T1000 (cell line): ENCODE results near the gene CYB561.
"Not testable (repeated sequence)": the region's sequence is repeated elsewhere in the genome, so short reads cannot be mapped to it uniquely, and the experiment has no call there.

Source experiments
- DNase-seq: peaks from one replicate; lab custom pipeline; 2025; ENCODE audit warnings: mixed read lengths; lab: John Stamatoyannopoulos, UW

The CYB561 gene

GRCh38 chr17:63478814-63479494 lies 32.8 kb upstream of the CYB561 start:
- peak; percentile 87 for DNase-seq

- no peak for DNase-seq
Observed at GRCh38 chr17:63477480-63478440, 31.7 kb upstream of the CYB561 start.

DNA sequence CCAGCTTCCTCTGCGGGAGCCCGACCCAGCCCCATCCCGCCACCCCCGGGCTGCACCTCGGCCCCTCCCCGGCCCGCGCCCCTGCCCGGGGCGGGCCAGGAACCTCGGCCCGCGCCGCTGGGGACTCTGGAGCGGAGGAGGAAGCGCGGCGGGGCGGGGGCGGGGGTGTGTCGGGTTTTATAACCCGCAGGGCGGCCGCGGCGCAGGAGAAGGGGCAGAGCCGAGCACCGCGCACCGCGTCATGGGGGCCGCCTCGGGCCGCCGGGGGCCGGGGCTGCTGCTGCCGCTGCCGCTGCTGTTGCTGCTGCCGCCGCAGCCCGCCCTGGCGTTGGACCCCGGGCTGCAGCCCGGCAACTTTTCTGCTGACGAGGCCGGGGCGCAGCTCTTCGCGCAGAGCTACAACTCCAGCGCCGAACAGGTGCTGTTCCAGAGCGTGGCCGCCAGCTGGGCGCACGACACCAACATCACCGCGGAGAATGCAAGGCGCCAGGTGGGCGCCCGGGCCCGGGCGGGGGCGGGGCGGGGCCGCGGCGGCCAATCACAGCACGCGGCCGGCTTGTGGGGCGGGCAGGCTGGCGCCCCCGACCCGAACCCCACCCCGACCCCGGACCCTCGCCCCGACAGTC lies 30.9 kb upstream of the CYB561 start, which contains the start of gene ACE:
Gene ACE, plus strand, starts transcription at position 208 of the 626 bp plus-strand sequence. Its CDS starts 34 bp downstream, at position 242.
- DNase-seq, result no peak

DNA sequence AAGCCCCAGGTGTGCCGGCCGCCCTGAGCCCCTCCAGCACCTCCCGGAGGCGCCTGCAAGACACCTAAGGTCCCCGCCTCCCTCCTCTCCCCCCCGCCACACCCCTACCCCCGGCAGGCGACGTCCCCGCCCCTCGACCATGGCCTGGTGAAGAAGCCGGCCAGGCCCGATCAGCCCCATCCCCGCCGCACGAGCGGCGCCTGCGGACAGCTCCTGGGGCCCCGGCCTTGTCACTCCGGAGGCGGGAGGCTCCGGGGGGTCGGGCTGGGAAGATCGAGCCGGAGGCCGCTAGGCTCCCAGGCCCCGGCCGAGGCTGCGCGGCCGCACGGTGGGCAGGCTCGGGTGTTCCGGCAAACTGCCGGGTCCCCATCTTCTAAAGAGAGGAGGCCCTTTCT lies 30.4 kb upstream of the CYB561 start:
- DNase-seq, result no peak

- DNase-seq, result no peak
Observed at GRCh38 chr17:63475491-63476412, 29.6 kb upstream of the CYB561 start.

- DNase-seq, result no peak
Observed at GRCh38 chr17:63474586-63475460, 28.7 kb upstream of the CYB561 start.

DNA sequence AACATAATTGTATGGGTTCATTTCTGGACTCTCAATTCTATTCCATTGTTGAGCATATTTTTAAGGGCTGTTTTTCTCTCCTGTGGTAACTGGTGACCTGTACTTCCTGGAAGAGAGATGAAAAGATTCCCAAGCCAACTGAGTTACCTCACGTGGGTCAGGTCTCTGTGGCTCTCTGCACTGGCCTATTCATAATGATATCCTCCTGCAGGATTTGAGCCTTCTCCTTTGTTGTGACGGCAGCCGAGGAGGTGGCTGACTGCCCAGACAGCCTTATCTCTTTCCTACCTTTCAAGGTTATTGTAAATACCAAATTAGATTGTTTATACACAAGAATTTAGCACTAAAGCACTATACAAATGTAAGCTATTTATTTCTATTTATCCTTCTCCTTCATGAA lies 28.1 kb upstream of the CYB561 start:
- DNase-seq, result no peak

DNA sequence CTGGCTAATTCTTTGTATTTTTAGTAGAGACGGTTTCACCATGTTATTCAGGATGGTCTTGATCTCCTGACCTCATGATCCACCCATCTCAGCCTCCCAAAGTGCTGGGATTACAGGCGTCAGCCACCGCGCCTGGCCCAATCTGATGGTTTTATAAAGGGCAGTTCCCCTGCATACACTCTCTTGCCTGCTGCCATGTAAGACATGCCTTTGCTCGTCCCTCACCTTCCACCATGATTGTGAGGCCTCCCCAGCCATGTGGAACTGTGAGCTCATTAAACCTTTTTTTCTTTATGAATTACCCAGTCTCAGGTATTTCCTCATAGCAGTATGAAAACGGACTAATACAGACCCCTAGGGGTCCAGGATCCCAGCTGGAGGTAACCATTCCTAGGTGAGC lies 22.0 kb upstream of the CYB561 start:
- DNase-seq, result not testable (repeated sequence)

GRCh38 chr17:63464691-63465236 lies 18.7 kb upstream of the CYB561 start:
- no peak for DNase-seq

- no peak for DNase-seq
Observed at GRCh38 chr17:63463771-63464170, 17.7 kb upstream of the CYB561 start.

DNA sequence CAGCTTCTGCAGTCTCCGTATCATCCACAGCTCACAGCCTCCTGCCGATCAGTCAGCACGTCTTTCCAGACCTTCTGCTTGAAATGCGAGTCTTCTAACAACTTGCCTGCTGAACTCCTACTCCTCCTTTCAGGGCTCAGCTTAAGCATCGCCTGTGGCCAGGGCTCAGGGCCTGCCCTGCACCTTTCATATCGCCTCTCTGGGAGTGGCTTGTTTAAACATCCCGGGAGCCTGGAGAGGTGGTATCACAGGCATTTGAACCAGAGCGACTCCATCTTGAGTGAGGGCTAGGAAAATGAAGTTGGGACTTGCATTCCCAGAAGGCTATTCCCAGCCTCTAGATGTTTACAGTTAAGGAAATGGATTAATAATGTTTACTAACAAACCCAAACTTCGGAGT lies 13.9 kb upstream of the CYB561 start:
- DNase-seq, result no peak

DNA sequence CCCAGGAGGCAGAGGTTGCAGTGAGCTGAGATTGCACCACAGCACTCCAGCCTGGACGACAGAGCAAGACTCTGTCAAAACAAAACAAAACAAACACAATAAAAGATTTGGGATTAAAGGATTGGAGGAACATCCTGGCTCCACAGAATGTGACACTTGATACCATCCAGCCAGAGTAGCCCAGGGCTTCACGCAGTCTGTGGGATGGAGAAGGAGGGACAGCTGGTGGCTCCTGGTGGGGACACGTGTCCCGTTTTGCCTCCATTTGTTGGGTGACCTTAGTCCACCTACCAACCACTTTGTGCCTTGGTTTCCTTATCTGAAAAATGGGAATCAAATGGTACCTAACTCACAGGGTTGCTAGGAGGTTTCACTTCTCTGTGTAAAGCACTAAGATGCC lies 12.4 kb upstream of the CYB561 start:
- no peak for DNase-seq

DNA sequence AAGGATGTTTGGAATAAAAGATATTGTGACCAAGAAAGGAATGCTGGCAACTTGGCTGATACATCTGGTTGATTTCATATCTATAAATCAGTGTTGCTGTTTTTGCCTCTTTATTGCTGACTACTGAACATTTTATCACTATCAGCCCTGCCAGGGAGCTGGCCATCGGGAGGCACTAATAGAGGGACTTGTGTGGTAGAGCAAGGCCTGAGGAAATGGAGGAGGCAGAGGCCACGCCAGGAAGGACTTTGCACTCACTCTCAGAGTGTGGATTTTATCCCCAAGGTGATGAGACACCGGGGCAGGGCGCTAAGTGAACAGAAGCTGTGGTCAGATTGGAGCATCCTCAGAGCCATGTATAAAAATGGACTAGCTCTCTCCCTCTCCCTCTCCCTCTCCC lies 9.3 kb upstream of the CYB561 start:
- DNase-seq, result no peak

- DNase-seq, result no peak
Observed at GRCh38 chr17:63454915-63455314, 8.8 kb upstream of the CYB561 start.

GRCh38 chr17:63454357-63454756 lies 8.3 kb upstream of the CYB561 start:
- not testable (repeated sequence) for DNase-seq

DNA sequence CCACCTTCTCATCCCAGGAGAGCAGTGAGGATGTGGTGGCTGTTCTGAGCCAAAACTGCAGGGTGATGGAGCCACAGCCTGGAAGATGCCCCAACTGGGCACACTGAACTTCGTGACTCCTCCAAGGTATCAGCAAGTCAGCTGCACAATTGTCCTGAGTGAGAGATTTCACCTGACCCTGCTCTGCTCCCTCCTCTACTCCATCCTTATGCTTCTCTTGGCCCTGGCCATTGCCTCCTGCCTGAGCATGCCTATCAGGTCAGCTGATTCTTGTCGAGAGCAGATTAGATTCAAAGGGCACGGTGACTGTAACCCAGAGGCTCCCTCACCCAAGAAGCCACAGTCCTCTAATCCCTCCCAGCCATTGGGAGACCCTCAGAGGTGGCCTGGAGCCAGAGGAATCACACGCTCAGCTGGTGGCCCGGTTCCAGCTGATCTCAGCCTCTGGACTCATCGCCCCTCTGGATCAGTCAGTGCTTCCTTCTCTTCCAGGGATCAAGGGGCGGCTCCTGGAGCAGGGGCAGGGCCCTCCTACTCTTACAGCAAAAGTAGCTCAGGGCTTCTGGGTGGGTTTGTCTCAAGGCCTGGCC lies 7.0 kb upstream of the CYB561 start:
- DNase-seq, result no peak

GRCh38 chr17:63452046-63452961 lies 6.2 kb upstream of the CYB561 start:
- DNase-seq, result no peak

GRCh38 chr17:63451150-63451549 lies 5.0 kb upstream of the CYB561 start:
- DNase-seq, result no peak

DNA sequence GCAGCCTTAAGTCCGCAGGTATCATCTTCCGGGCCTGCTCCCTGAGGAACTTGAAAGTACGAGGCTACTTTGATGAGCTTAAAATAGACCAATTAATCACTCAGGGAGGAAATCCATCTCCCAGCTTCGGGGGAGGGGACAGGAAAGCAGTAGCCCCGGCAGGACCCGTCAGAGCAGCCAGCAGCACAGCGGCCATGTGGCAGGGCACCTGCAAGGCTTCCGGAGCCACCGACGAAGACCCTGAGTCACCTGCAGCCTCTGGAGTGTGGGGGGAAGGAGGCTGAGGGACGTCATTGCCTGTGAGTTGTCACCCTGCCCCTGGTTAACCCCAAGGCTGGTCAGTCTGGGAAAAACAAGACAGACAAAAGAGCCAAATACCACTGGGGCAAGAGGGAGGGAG lies 4.4 kb upstream of the CYB561 start:
- no peak for DNase-seq
